ENCODE measurements around the gene CAPN5.
A peak's percentile ranks its signal among the peaks of the same experiment; 100 is the strongest.

The CAPN5 gene

GRCh38 chr11:77111946-77112345, 45.2 kb downstream of the CAPN5 start:
- no peaks in the 10 kb centered on the region for H4K20me1 ChIP-seq (ENCODE audit: control insufficient read depth, insufficient read depth, low read depth, low read length)
- no peaks in the 10 kb centered on the region for H3K27me3 ChIP-seq (ENCODE audit: control insufficient read depth, low read length)
- no peaks in the 10 kb centered on the region for H3K9me2 ChIP-seq (replicated peaks; ENCODE audit: control insufficient read depth, low read length)
- H3K79me2 ChIP-seq (ENCODE audit: control insufficient read depth, low read length) = no peaks in the 10 kb centered on the region
- H3K9me3 ChIP-seq (ENCODE audit: control insufficient read depth, insufficient read depth, low read length) = no peaks in the 10 kb centered on the region
- TF ChIP-seq CTCF (IDR thresholded peaks at IDR 0.05; ENCODE audit: low read depth, low read length, poor library complexity, severe bottlenecking) (no peak), EZH2phosphoT487 (IDR thresholded peaks at IDR 0.05; ENCODE audit: borderline replicate concordance, low read length) (no peak)
- H3K36me3 ChIP-seq (ENCODE audit: control insufficient read depth, low read length) = no peaks in the 10 kb centered on the region
- H3K27ac ChIP-seq (ENCODE audit: low read depth, low read length) = no peak overlapping the region
- H3K4me2 ChIP-seq (ENCODE audit: low read length) = no peak overlapping the region
- no peaks in the 10 kb centered on the region for H3F3A ChIP-seq (ENCODE audit: control insufficient read depth, insufficient read depth)
- no peaks in the 10 kb centered on the region for H3K4me1 ChIP-seq (ENCODE audit: control insufficient read depth, low read length)
- no peak overlapping the region for H3K4me3 ChIP-seq (ENCODE audit: low read length)

- H3K4me1 ChIP-seq (ENCODE audit: control insufficient read depth, low read length) = no peaks in the 10 kb centered on the region
- no peaks in the 10 kb centered on the region for H4K20me1 ChIP-seq (ENCODE audit: control insufficient read depth, insufficient read depth, low read depth, low read length)
- TF ChIP-seq CTCF (IDR thresholded peaks at IDR 0.05; ENCODE audit: low read depth, low read length, poor library complexity, severe bottlenecking) = no peak
- TF ChIP-seq EZH2phosphoT487 (IDR thresholded peaks at IDR 0.05; ENCODE audit: borderline replicate concordance, low read length) = no peak
- H3K27ac ChIP-seq (ENCODE audit: low read depth, low read length) = no peak overlapping the region
- no peaks in the 10 kb centered on the region for H3K79me2 ChIP-seq (ENCODE audit: control insufficient read depth, low read length)
- no peaks in the 10 kb centered on the region for H3K9me2 ChIP-seq (replicated peaks; ENCODE audit: control insufficient read depth, low read length)
- H3K27me3 ChIP-seq (ENCODE audit: control insufficient read depth, low read length) = no peaks in the 10 kb centered on the region
- H3K4me3 ChIP-seq (ENCODE audit: low read length) = no peak overlapping the region
- H3F3A ChIP-seq (ENCODE audit: control insufficient read depth, insufficient read depth) = no peaks in the 10 kb centered on the region
- H3K4me2 ChIP-seq (ENCODE audit: low read length) = no peak overlapping the region
- H3K9me3 ChIP-seq (ENCODE audit: control insufficient read depth, insufficient read depth, low read length) = no peaks in the 10 kb centered on the region
- H3K36me3 ChIP-seq (ENCODE audit: control insufficient read depth, low read length) = no peaks in the 10 kb centered on the region
Measured at GRCh38 chr11:77112641-77113381, 46.0 kb downstream of the CAPN5 start.

GRCh38 chr11:77113382-77114088, 46.8 kb downstream of the CAPN5 start:
- Histone ChIP-seq H3K27me3 (ENCODE audit: control insufficient read depth, low read length) (no peaks in the 10 kb centered on the region), H4K20me1 (ENCODE audit: control insufficient read depth, insufficient read depth, low read depth, low read length) (no peaks in the 10 kb centered on the region), H3K9me2 (replicated peaks; ENCODE audit: control insufficient read depth, low read length) (no peaks in the 10 kb centered on the region), H3K79me2 (ENCODE audit: control insufficient read depth, low read length) (no peaks in the 10 kb centered on the region), H3K4me2 (ENCODE audit: low read length) (no peak overlapping the region), H3K9me3 (ENCODE audit: control insufficient read depth, insufficient read depth, low read length) (no peaks in the 10 kb centered on the region), H3K4me1 (ENCODE audit: control insufficient read depth, low read length) (no peaks in the 10 kb centered on the region), H3F3A (ENCODE audit: control insufficient read depth, insufficient read depth) (no peaks in the 10 kb centered on the region), H3K4me3 (ENCODE audit: low read length) (no peak overlapping the region), H3K27ac (ENCODE audit: low read depth, low read length) (no peak overlapping the region), H3K36me3 (ENCODE audit: control insufficient read depth, low read length) (no peaks in the 10 kb centered on the region)
- TF ChIP-seq EZH2phosphoT487 (IDR thresholded peaks at IDR 0.05; ENCODE audit: borderline replicate concordance, low read length) (no peak), CTCF (IDR thresholded peaks at IDR 0.05; ENCODE audit: low read depth, low read length, poor library complexity, severe bottlenecking) (peak; percentile 58)
